CD14-positive monocyte (primary cell): ENCODE data around the gene WDR91. TPM values are rescaled to one million over a fixed set of nuclear protein-coding genes. Genes with fewer than 3 reads are reported as not detected.
"Not testable (repeated sequence)": the region's sequence is repeated elsewhere in the genome, so short reads cannot be mapped to it uniquely, and the experiment has no call there.

Source experiments
- DNase-seq, 3 donors: peaks; one replicate each; pipeline ENCODE4 v3.0.0-alpha.2; 2011 to 2022
- H2AFZ ChIP-seq: 2 replicates; pipeline ENCODE4 v1.6.0; 2012; ENCODE audit warnings: mild to moderate bottlenecking, low read depth, low read length, inconsistent platforms; ENCODE audit not compliant: insufficient read depth, poor library complexity, severe bottlenecking
- H3K27ac ChIP-seq, 2 donors: 1 replicate in 1 of 2; 2 replicates in 1 of 2; pipeline ENCODE4 v1.5.1; 2012 to 2013; ENCODE audit warnings: low read length in 2 of 2, control low read depth in 1 of 2, inconsistent platforms in 1 of 2, low read depth in 1 of 2, mild to moderate bottlenecking in 1 of 2
- H3K27me3 ChIP-seq, 2 donors: one replicate each; pipeline versions ENCODE4 v1.6.0 to v1.6.1; 2011 to 2013; ENCODE audit warnings: low read length in 2 of 2; ENCODE audit not compliant: control insufficient read depth in 2 of 2, insufficient read depth in 2 of 2
- H3K36me3 ChIP-seq, 2 donors: replicated peaks in 1 of 2; 1 replicate in 1 of 2; 2 replicates in 1 of 2; pipeline versions ENCODE4 v1.5.1 to v1.6.1; 2012 to 2013; ENCODE audit warnings: low read length in 2 of 2, control low read depth in 1 of 2, inconsistent platforms in 1 of 2, mild to moderate bottlenecking in 1 of 2; ENCODE audit not compliant: insufficient read depth in 2 of 2, control insufficient read depth in 1 of 2
- H3K4me1 ChIP-seq, 2 donors: 1 replicate in 1 of 2; 2 replicates in 1 of 2; pipeline versions ENCODE4 v1.5.1 to v1.6.1; 2012 to 2013; ENCODE audit warnings: low read length in 2 of 2, control low read depth in 1 of 2, inconsistent platforms in 1 of 2, mild to moderate bottlenecking in 1 of 2, moderate library complexity in 1 of 2; ENCODE audit not compliant: insufficient read depth in 2 of 2, control insufficient read depth in 1 of 2
- H3K4me2 ChIP-seq: replicated peaks from 2 replicates; pipeline ENCODE3; 2012; ENCODE audit warnings: low read length, moderate library complexity, mild to moderate bottlenecking; ENCODE audit not compliant: poor library complexity, severe bottlenecking; ENCODE audit errors: extremely low read depth
- H3K4me3 ChIP-seq, 3 experiments: fragments of 200-600 bp in 1 of 3; sonication (generic) in 1 of 3; replicated peaks in 1 of 3; 1 replicate in 2 of 3; 2 replicates in 1 of 3; pipeline ENCODE4 v1.5.1; 2011 to 2013; ENCODE audit warnings: low read length in 3 of 3, mild to moderate bottlenecking in 3 of 3, control low read depth in 2 of 3, low read depth in 2 of 3, inconsistent platforms in 1 of 3, moderate library complexity in 1 of 3
- H3K79me2 ChIP-seq: 2 replicates; pipeline ENCODE4 v1.6.0; 2012; ENCODE audit warnings: mild to moderate bottlenecking, control low read depth, inconsistent platforms, low read length, moderate library complexity; ENCODE audit not compliant: insufficient read depth
- H3K9ac ChIP-seq: 2 replicates; pipeline ENCODE4 v1.6.0; 2017; ENCODE audit warnings: low read length, mild to moderate bottlenecking; ENCODE audit not compliant: insufficient read depth, poor library complexity, severe bottlenecking
- H3K9me3 ChIP-seq, 2 donors: replicated peaks in 1 of 2; 1 replicate in 1 of 2; 2 replicates in 1 of 2; pipeline versions ENCODE4 v1.5.1 to v1.6.1; 2012 to 2013; ENCODE audit warnings: low read length in 2 of 2, control low read depth in 1 of 2; ENCODE audit not compliant: control insufficient read depth in 1 of 2, insufficient read depth in 1 of 2
- H4K20me1 ChIP-seq: 2 replicates; pipeline ENCODE4 v1.6.0; 2012; ENCODE audit warnings: mild to moderate bottlenecking, low read length, control low read depth, moderate library complexity; ENCODE audit not compliant: insufficient read depth
- H3K27ac Mint-ChIP-seq, 7 donors: one replicate each; pipeline ENCODE4 v1.8.0; 2020; ENCODE audit warnings: mild to moderate bottlenecking in 7 of 7, mixed read lengths in 7 of 7, moderate library complexity in 6 of 7, inconsistent platforms in 2 of 7
- H3K27me3 Mint-ChIP-seq, 3 donors: one replicate each; pipeline ENCODE4 v1.8.0; 2021 to 2022; ENCODE audit warnings: low read depth in 3 of 3, mild to moderate bottlenecking in 3 of 3, mixed read lengths in 3 of 3, moderate library complexity in 3 of 3, inconsistent platforms in 1 of 3
- H3K36me3 Mint-ChIP-seq, 2 donors: one replicate each; pipeline ENCODE4 v1.8.0; 2020; ENCODE audit warnings: mixed read lengths in 2 of 2, inconsistent platforms in 1 of 2, mild to moderate bottlenecking in 1 of 2
- H3K4me1 Mint-ChIP-seq: one replicate; pipeline ENCODE4 v1.8.0; 2020; ENCODE audit warnings: mild to moderate bottlenecking, mixed read lengths
- H3K4me3 Mint-ChIP-seq, 2 donors: one replicate each; pipeline ENCODE4 v1.8.0; 2020; ENCODE audit warnings: mild to moderate bottlenecking in 2 of 2, mixed read lengths in 2 of 2, moderate library complexity in 1 of 2
- H3K9me3 Mint-ChIP-seq, 7 donors: one replicate each; pipeline ENCODE4 v1.8.0; 2020 to 2022; ENCODE audit warnings: mixed read lengths in 7 of 7, mild to moderate bottlenecking in 6 of 7, moderate library complexity in 6 of 7, inconsistent platforms in 2 of 7
- WGBS: methylation state at CpG from one replicate; pipeline ENCODE4 v1.1.5; 2013; ENCODE audit warnings: missing lambda C conversion rate; ENCODE audit not compliant: insufficient coverage; 5-methylcytosine and 5-hydroxymethylcytosine counted together
- intact Hi-C, 2 donors: fragments of 100-400 bp; cut with micrococcal nuclease; formaldehyde crosslinking; loops; one replicate each; pipeline versions ENCODE4 v1.15.0 to v1.15.1; 2023
- polyA plus RNA-seq, 3 donors: library from polyadenylated mRNA; depleted of rRNA in 1 of 3; unstranded in 2 of 3; stranded (reverse) in 1 of 3; fragments of 300-500 nt in 2 of 3; fragments of >200 nt in 1 of 3; fragmentation: Illumina TruSeq in 2 of 3; gene quantifications; 1 replicate in 2 of 3; 2 replicates in 1 of 3; pipeline ENCODE4 v1.2.3, GENCODE V29; 2012 to 2021
- TF ChIP-seq, protein P1 (sequence below): fragments of 200-600 bp; IDR thresholded peaks from one replicate; pipeline ENCODE4 v1.8.0; 2022; ENCODE audit warnings: antibody characterized with exemption, mild to moderate bottlenecking

WDR91 gene
- polyA plus RNA-seq, 3 donors = 2.5 to 35.0 (median 3.9) TPM

GRCh38 chr7:135234727-135235126 lies 23.4 kb upstream of the WDR91 start:
- no peaks in the 10 kb centered on the region for H3K27me3 ChIP-seq

DNA sequence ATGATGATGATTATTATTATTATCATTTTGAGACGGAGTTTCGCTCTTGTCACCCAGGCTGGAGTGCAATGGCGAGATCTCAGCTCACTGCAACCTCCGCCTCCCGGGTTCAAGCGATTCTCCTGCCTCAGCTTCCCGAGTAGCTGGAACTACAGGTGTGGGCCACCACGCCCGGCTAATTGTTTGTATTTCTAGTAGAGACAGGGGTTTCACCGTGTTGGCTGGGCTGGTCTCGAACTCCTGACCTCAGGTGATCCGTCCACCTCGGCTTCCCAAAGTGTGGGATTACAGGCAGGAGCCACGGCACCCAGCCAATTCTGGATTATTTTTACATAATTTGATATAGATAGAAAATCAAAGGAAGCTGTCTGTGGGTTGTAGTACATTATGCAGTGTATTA lies 22.8 kb upstream of the WDR91 start:
- H3K27me3 ChIP-seq, intact Hi-C loops, H3K9me3 ChIP-seq, H3K36me3 ChIP-seq, H3K4me2 ChIP-seq, H3K4me1 ChIP-seq, H3K9ac ChIP-seq, DNase-seq, H3K27ac ChIP-seq, H3K4me3 ChIP-seq, H3K4me1 Mint-ChIP-seq, H2AFZ ChIP-seq, H3K79me2 ChIP-seq, H3K27ac Mint-ChIP-seq, H3K36me3 Mint-ChIP-seq, H3K9me3 Mint-ChIP-seq, H4K20me1 ChIP-seq, H3K4me3 Mint-ChIP-seq: not testable (repeated sequence)
- WGBS = 100% methylated on average over 6 of the region's 14 CpGs
- H3K27me3 Mint-ChIP-seq = peaks cover 6 to 10% (median 9%) of the 10 kb centered on the region in 3 donors

More at GRCh38 chr7:135234727-135235126, 23.4 kb upstream of the WDR91 start:
- intact Hi-C loops = no loop called here
- Histone ChIP-seq H3K36me3 (no peaks in the 10 kb centered on the region), H3K27ac (no peak overlapping the region), H3K9ac (no peak overlapping the region), H3K9me3 (no peaks in the 10 kb centered on the region), H2AFZ (no peak overlapping the region), H3K4me1 (no peaks in the 10 kb centered on the region), H3K79me2 (no peaks in the 10 kb centered on the region), H3K4me3 (no peak overlapping the region), H3K4me2 (no peak overlapping the region), H4K20me1 (no peaks in the 10 kb centered on the region)
- Mint-ChIP-seq H3K9me3 (peaks cover 0 to 4% (median 0%) of the 10 kb centered on the region in 7 donors), H3K36me3 (no peaks in the 10 kb centered on the region), H3K4me1 (peaks cover 5% of the 10 kb centered on the region), H3K27me3 (peaks cover 4 to 10% (median 9%) of the 10 kb centered on the region in 3 donors), H3K27ac (no peak overlapping the region), H3K4me3 (no peak overlapping the region)
- TF ChIP-seq, protein P1, sequence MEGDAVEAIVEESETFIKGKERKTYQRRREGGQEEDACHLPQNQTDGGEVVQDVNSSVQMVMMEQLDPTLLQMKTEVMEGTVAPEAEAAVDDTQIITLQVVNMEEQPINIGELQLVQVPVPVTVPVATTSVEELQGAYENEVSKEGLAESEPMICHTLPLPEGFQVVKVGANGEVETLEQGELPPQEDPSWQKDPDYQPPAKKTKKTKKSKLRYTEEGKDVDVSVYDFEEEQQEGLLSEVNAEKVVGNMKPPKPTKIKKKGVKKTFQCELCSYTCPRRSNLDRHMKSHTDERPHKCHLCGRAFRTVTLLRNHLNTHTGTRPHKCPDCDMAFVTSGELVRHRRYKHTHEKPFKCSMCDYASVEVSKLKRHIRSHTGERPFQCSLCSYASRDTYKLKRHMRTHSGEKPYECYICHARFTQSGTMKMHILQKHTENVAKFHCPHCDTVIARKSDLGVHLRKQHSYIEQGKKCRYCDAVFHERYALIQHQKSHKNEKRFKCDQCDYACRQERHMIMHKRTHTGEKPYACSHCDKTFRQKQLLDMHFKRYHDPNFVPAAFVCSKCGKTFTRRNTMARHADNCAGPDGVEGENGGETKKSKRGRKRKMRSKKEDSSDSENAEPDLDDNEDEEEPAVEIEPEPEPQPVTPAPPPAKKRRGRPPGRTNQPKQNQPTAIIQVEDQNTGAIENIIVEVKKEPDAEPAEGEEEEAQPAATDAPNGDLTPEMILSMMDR = no peak
- WGBS = 100% methylated on average over 2 of the region's 4 CpGs
- no peak for DNase-seq
